Esophagus (tissue), 2 donors: Measurements from ENCODE around the gene ARAP1. TPM values are rescaled to one million over a fixed set of nuclear protein-coding genes. Genes with fewer than 3 reads are reported as not detected.

ENCODE experiments used
- H3K27ac ChIP-seq, 2 donors: one replicate each; pipeline ENCODE4 v1.5.1; 2013; ENCODE audit warnings: low read depth in 2 of 2, mild to moderate bottlenecking in 2 of 2, inconsistent platforms in 1 of 2, low read length in 1 of 2, moderate library complexity in 1 of 2
- H3K27me3 ChIP-seq, 2 donors: one replicate each; pipeline ENCODE4 v1.6.1; 2013; ENCODE audit warnings: low read length in 2 of 2, control low read depth in 1 of 2, mild to moderate bottlenecking in 1 of 2; ENCODE audit not compliant: insufficient read depth in 2 of 2, control insufficient read depth in 1 of 2
- H3K36me3 ChIP-seq, 2 donors: one replicate each; pipeline ENCODE4 v1.6.1; 2013; ENCODE audit warnings: low read length in 1 of 2; ENCODE audit not compliant: control insufficient read depth in 2 of 2, insufficient read depth in 2 of 2
- H3K4me1 ChIP-seq, 2 donors: one replicate each; pipeline ENCODE4 v1.6.1; 2013; ENCODE audit warnings: low read length in 1 of 2; ENCODE audit not compliant: control insufficient read depth in 2 of 2, insufficient read depth in 2 of 2
- H3K4me3 ChIP-seq, 2 donors: one replicate each; pipeline ENCODE4 v1.5.1; 2013; ENCODE audit warnings: low read length in 2 of 2, mild to moderate bottlenecking in 2 of 2, low read depth in 1 of 2, moderate library complexity in 1 of 2
- H3K9me3 ChIP-seq, 2 donors: one replicate each; pipeline ENCODE4 v1.6.1; 2013; ENCODE audit warnings: mild to moderate bottlenecking in 2 of 2, low read depth in 1 of 2, low read length in 1 of 2, moderate library complexity in 1 of 2; ENCODE audit not compliant: control insufficient read depth in 2 of 2, insufficient read depth in 1 of 2
- WGBS, 2 donors: extraction: QIAGEN DNeasy Blood & Tissue Kit; methylation state at CpG; one replicate each; pipeline ENCODE4 v1.1.7; 2013; 5-methylcytosine and 5-hydroxymethylcytosine counted together
- polyA plus RNA-seq, 2 donors: library from polyadenylated mRNA; stranded (reverse); fragments of 200-250 nt; gene quantifications; one replicate each; pipeline ENCODE4 v1.2.3, GENCODE V29; 2013
- donor health status: healthy with polysubstance abuse.
- donor health status: Bipolar disorder and iron deficiency.

The ARAP1 gene
- polyA plus RNA-seq, 2 donors: 28.4 to 45.3 TPM

DNA sequence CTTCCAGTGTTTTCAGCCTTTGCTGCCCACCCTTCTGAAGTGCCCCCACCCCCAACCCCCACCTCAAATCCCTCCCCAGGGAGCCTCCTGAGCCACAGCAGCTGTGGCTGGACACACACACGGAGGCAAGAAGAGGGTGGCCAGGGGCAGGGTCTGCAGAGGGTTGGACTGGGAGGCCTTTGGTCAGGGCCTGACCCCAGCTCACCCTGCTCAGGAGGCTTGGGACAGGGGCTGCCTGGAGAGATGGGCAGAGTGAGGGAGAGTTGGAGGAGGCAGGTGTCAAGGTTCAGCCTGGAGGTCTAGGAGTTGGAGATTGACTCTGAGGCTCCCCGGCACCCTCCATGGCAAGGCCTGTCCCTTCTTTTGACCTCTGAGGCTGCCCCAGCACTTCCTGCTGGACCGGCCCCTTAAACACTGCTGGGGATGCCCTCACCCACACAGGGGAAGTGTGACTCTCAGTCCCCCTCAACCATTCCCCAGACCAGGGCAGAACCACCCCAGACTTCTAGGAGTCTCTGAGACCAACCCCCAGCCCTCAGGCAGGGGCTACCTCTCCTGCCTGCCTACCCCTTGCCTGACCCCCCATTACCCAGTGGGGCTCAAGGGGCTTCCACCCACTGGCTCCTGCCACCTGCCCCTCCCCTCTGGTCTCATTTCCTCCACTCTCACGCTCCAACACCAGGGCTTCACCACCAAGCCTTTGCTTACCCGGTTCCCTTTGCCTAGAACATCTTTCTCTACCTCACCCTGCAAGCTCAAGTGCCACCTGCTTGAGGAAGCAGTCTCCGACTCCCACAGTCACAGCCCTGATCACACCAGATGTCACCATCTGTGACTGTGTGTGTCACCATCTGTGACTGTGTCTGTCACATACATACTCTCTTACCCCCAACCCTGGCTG, 8.6 kb downstream of the ARAP1 start:
- H3K36me3 ChIP-seq: no peaks in the 10 kb centered on the region
- 71 to 88% methylated on average over 4 to 6 of the region's 6 CpGs for WGBS, 2 donors

DNA sequence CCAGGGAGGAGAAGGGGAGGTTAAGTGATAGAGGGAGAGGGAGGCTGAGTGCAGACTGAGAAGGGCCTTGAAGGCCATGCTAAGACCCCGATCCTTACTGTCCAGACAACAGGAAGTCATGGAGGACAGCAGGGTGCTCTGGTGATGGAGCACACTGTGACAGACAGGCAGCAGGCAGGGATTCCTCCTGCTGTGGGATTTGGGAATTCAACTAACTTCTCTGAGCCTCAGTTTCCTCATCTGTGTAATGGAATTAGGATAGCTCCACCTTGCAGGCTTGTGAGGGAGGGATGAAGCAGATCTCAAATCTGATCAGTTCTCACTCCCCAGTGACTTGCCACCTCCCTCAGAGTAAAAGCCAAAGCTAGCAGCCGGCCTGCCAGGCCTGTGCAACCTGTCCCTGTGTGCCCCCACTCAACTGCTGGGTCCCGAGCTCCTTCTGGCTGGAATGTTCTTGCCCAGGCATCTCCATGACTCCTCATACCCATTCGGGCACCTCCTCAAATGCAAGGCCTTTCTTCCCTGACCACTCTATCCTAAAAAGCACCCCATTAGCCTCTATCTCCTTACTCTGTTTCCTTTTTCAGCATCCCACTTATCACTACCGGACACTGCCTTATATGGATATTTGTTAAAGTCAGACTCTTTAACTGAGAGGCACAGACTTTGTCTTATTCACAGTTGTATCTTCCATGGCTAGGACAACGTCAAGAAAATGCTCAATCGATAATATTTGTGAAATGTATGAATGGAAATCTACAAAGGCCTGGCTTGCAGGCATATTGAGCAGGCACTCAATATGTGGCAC, 9.5 kb downstream of the ARAP1 start:
- WGBS, 2 donors: 89 to 93% methylated on average over 7 of the region's 7 CpGs
- no peaks in the 10 kb centered on the region for H3K9me3 ChIP-seq

More for the DNA sequence above, 8.6 kb downstream of the ARAP1 start:
- H3K27me3 ChIP-seq: no peaks in the 10 kb centered on the region
- H3K9me3 ChIP-seq: no peaks in the 10 kb centered on the region
- no peak overlapping the region for H3K4me3 ChIP-seq
- no peak overlapping the region for H3K27ac ChIP-seq
- H3K4me1 ChIP-seq: peaks cover 5 to 17% of the 10 kb centered on the region in 2 donors

DNA sequence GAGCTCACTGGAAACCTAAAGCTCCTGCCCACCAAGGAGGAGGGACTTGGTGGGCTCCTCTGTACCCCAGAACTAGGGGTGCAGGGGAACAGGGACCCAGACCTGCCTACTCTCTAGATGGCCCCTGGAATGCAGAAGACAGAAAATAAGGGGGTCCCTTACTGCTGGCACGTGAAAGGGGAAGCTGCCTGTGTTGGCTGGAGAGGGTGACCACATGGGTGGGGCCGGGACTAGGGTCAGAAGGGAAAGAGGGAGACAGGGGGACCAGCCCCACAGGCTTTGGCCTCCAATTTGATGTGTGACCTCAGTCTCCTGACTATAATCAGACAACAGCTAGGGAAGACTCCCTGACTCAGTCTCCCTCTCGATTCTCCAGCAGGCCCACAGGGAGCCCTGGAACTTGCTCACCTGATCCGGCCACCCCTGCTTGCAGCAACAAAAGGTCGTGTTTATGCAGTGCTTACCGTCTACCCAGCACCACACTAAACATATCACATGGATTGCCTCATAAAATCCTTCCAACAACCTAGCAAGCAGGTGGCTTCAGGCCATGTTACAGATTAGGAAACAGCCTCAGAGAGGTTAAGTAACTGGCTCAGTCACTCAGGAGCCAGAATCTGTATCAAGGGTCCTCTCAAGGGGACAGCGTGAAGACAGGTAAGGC, 10.2 kb downstream of the ARAP1 start:
- Histone ChIP-seq H3K4me1 (peaks cover 5 to 24% of the 10 kb centered on the region in 2 donors), H3K36me3 (no peaks in the 10 kb centered on the region), H3K27ac (no peak overlapping the region), H3K9me3 (no peaks in the 10 kb centered on the region), H3K27me3 (no peaks in the 10 kb centered on the region), H3K4me3 (no peak overlapping the region)
- WGBS, 2 donors: 67 to 71% methylated on average over 7 of the region's 7 CpGs

More for the DNA sequence above, 9.5 kb downstream of the ARAP1 start:
- no peak overlapping the region for H3K27ac ChIP-seq
- no peak overlapping the region for H3K4me3 ChIP-seq
- H3K4me1 ChIP-seq: peaks cover 5 to 20% of the 10 kb centered on the region in 2 donors
- no peaks in the 10 kb centered on the region for H3K36me3 ChIP-seq
- no peaks in the 10 kb centered on the region for H3K27me3 ChIP-seq

DNA sequence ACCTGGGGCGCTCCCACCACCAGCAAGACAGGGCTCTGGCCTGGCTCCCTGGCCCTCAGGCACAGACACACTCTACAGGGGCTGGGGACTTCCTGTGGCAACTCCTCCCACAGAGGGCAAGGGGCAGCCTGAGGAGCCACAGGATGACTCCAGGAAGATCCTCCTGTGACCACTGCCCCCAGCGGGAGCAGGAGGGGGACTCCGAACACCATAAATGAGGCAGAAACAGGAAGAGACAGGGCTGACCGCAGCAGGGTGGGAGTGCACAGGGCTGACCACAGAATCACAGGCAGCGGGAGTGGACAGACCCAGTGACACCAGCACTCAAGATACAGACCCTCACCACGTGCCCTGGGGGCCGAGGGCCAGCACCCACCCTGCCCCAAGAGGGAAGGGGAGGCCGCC, 10.8 kb downstream of the ARAP1 start:
- Histone ChIP-seq H3K4me3 (no peak overlapping the region), H3K27ac (no peak overlapping the region), H3K36me3 (no peaks in the 10 kb centered on the region), H3K9me3 (no peaks in the 10 kb centered on the region), H3K4me1 (peaks cover 5 to 29% of the 10 kb centered on the region in 2 donors), H3K27me3 (no peaks in the 10 kb centered on the region)
- 72 to 83% methylated on average over 8 of the region's 8 CpGs for WGBS, 2 donors

- 66 to 70% methylated on average over 10 of the region's 10 CpGs for WGBS, 2 donors
- H3K27ac ChIP-seq: no peak overlapping the region
Measured at GRCh38 chr11:72740562-72741428, 11.4 kb downstream of the ARAP1 start.

DNA sequence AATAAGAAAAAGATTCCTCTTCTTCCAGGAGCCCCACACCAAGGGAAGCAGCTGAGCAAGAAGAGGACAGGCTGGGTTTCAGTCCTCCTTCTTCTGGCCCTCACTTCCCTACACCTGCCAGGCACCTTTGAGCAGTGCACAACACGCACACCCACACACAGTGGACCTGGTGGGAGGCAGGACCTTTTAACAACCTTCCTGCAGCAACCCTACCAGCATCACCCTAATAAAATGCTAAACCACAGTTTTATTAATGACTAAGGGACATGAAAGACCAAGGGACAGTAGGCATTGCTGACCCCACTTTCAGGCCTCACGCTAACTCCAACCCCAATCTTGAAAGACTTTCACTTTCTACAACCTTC, 12.2 kb downstream of the ARAP1 start:
- Histone ChIP-seq H3K27ac (no peak overlapping the region), H3K36me3 (no peaks in the 10 kb centered on the region), H3K27me3 (no peaks in the 10 kb centered on the region), H3K4me1 (peaks cover 5 to 31% of the 10 kb centered on the region in 2 donors), H3K9me3 (no peaks in the 10 kb centered on the region), H3K4me3 (no peak overlapping the region)
- WGBS, 2 donors: 82 to 91% methylated on average over 2 of the region's 2 CpGs

More at GRCh38 chr11:72740562-72741428, 11.4 kb downstream of the ARAP1 start:
- H3K4me1 ChIP-seq: peaks cover 5 to 31% of the 10 kb centered on the region in 2 donors
- H3K27me3 ChIP-seq: no peaks in the 10 kb centered on the region
- no peak overlapping the region for H3K4me3 ChIP-seq
- no peaks in the 10 kb centered on the region for H3K9me3 ChIP-seq
- H3K36me3 ChIP-seq: no peaks in the 10 kb centered on the region

GRCh38 chr11:72739240-72740059, 12.8 kb downstream of the ARAP1 start:
- Histone ChIP-seq H3K9me3 (no peaks in the 10 kb centered on the region), H3K4me1 (peaks cover 5 to 31% of the 10 kb centered on the region in 2 donors), H3K27ac (peak overlapping the region; percentile 5 to 34), H3K27me3 (no peaks in the 10 kb centered on the region), H3K36me3 (no peaks in the 10 kb centered on the region), H3K4me3 (no peak overlapping the region)
- WGBS, 2 donors: 85 to 87% methylated on average over 10 of the region's 10 CpGs
